Measurements from ENCODE around the gene TIMM10.

DNA sequence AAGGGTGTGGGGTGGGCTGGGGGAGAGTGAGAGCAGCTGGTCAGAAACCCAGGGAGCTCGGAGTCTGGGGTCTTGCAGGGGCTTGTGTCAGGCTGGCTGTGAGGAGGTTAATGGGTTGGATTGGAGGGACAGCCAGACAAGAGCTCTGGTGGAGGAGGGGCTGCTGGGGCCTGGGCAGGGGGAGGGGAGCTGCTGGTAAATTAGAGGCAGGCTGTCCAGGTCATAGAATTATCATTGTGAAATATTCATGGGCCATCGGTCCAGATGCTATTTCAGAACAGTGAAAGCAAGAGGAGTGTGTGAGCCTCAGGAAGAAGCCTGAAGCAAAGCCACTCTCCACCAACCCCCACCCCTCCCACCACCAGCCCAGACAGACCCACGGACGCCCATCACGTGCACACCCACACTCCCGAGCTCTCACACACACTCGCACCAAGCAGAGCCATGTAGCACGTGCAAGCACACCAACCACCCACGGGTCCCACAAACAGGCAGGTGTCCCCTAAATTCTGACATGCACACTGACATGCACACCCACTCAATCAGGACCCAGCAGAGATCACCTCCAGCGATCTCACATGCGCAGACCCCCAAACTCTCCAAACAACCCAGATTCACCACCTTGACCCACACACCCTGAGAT is 51.4 kb downstream of the TIMM10 start:
- TF ChIP-seq, protein P1, sequence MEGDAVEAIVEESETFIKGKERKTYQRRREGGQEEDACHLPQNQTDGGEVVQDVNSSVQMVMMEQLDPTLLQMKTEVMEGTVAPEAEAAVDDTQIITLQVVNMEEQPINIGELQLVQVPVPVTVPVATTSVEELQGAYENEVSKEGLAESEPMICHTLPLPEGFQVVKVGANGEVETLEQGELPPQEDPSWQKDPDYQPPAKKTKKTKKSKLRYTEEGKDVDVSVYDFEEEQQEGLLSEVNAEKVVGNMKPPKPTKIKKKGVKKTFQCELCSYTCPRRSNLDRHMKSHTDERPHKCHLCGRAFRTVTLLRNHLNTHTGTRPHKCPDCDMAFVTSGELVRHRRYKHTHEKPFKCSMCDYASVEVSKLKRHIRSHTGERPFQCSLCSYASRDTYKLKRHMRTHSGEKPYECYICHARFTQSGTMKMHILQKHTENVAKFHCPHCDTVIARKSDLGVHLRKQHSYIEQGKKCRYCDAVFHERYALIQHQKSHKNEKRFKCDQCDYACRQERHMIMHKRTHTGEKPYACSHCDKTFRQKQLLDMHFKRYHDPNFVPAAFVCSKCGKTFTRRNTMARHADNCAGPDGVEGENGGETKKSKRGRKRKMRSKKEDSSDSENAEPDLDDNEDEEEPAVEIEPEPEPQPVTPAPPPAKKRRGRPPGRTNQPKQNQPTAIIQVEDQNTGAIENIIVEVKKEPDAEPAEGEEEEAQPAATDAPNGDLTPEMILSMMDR (IDR thresholded peaks at IDR 0.05) = no peak
- no peak for TF ChIP-seq POLR2A (IDR thresholded peaks at IDR 0.05)
